C4-2B (cell line): ENCODE data around the gene DSCAM.

Source experiments
- H3K27ac ChIP-seq: fragments of 450-650 bp; 2 replicates; pipeline ENCODE4 v1.5.1; 2017
- ZFX ChIP-seq: fragments of 450-650 bp; IDR thresholded peaks from 2 replicates; pipeline ENCODE4 v1.6.1; 2017
- TF ChIP-seq, protein P1 (sequence below): fragments of 450-650 bp; conservative IDR thresholded peaks from 2 replicates; pipeline ENCODE4 v1.5.1; 2017; ENCODE audit warnings: mild to moderate bottlenecking

DSCAM gene

DNA sequence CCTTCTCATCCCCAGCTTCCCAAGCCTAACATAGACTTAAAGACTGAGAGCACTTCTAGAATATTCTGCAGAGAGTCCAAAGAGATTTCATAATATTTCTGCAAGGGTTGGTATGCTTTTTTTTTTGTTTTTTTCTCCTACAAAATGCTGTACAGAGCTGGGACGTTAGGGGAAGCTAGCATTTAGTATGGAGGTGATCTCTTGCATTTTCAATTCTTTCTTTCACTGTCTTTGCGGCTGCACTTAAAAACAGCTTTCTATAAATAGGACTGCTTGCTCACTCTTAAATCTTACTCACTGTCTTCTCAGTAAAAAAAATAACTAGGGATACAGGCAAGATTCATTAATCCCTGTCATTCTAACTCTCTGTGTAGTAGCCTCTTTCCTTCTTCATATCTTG lies 7.4 kb downstream of the DSCAM start:
- no peak for TF ChIP-seq ZFX
- TF ChIP-seq, protein P1, sequence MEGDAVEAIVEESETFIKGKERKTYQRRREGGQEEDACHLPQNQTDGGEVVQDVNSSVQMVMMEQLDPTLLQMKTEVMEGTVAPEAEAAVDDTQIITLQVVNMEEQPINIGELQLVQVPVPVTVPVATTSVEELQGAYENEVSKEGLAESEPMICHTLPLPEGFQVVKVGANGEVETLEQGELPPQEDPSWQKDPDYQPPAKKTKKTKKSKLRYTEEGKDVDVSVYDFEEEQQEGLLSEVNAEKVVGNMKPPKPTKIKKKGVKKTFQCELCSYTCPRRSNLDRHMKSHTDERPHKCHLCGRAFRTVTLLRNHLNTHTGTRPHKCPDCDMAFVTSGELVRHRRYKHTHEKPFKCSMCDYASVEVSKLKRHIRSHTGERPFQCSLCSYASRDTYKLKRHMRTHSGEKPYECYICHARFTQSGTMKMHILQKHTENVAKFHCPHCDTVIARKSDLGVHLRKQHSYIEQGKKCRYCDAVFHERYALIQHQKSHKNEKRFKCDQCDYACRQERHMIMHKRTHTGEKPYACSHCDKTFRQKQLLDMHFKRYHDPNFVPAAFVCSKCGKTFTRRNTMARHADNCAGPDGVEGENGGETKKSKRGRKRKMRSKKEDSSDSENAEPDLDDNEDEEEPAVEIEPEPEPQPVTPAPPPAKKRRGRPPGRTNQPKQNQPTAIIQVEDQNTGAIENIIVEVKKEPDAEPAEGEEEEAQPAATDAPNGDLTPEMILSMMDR, result no peak

DNA sequence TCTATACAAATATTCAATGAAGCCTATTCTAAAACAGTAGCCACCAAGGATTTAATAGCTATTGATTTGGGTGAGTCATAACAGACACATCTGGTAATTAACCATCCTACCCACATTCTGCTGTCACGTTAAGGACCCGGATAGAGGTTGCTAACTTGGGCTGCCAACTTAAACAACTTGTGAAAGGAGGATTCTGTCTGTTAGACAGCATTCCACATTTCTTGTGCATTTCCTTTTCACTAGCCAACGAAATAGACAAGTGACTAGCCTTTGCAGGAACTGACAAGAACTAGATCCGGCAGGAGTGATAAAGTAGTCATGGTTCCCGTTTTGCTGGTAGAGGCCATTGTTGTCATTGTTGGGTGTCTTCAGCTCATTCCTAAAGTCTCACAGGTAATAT lies 9.5 kb downstream of the DSCAM start:
- TF ChIP-seq, protein P1, result no peak
- TF ChIP-seq ZFX, result no peak
- no peak overlapping the region for H3K27ac ChIP-seq

More for the DNA sequence above, 7.4 kb downstream of the DSCAM start:
- H3K27ac ChIP-seq, result no peak overlapping the region

- H3K27ac ChIP-seq, result no peak overlapping the region
- TF ChIP-seq ZFX, result no peak
- TF ChIP-seq, protein P1, result no peak
Measured at GRCh38 chr21:40835184-40835694, 11.7 kb downstream of the DSCAM start.

GRCh38 chr21:40833184-40833583 lies 13.8 kb downstream of the DSCAM start:
- no peak overlapping the region for H3K27ac ChIP-seq
- no peak for TF ChIP-seq ZFX
- TF ChIP-seq, protein P1, result no peak

DNA sequence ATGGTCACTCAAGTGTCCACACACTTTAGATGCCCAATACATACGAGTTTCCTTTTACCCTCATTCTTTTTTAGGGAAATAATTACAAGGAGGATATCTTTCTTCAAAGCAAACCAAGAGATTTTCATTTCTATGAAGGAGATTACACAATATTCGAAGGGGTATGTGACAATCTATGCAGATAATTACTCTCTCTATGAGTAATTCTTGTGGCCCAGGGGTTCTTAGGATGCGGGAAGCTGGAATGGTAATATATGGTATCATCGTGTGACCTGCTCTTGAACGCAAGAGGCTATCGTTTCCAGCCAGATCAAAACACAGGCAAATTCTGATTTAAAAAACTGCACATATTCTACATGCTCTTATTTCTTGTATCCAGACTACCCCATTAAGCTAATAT lies 14.6 kb downstream of the DSCAM start:
- H3K27ac ChIP-seq, result no peak overlapping the region

DNA sequence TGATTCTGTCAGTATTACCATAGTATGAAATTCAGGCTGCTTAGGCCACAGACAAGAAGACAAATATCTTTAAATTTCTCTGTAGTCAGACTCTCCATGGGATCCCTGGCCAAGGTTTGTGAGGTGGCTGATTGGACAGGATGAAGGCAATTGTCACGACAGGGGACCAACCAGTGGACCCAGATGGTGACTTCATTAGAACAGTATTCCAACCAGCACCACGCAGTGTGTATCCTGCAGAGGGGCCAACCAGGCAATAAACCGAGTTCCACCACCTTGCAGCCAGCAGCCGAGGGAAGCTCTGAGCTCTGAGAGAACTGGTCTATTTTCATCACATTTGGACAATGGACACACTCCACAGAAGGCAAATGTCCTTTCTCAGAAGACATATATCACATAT lies 16.1 kb downstream of the DSCAM start:
- H3K27ac ChIP-seq, result no peak overlapping the region
- TF ChIP-seq, protein P1, result no peak
- no peak for TF ChIP-seq ZFX

More for the DNA sequence above, 14.6 kb downstream of the DSCAM start:
- no peak for TF ChIP-seq ZFX
- TF ChIP-seq, protein P1, result no peak

GRCh38 chr21:40829791-40830190 lies 17.2 kb downstream of the DSCAM start:
- TF ChIP-seq, protein P1, result no peak
- no peak for TF ChIP-seq ZFX
- no peak overlapping the region for H3K27ac ChIP-seq
